CD4-positive, alpha-beta T cell (primary cell): ENCODE results near the gene TRAF3IP3. TPM values are rescaled to one million over a fixed set of nuclear protein-coding genes. Genes with fewer than 3 reads are reported as not detected.

Experiments used
- ATAC-seq: fragments of 200-7000 bp; cut with Tn5 transposase; one replicate; pipeline ENCODE4 v1.10.0; 2022; ENCODE audit warnings: mild to moderate bottlenecking; ENCODE audit not compliant: poor library complexity
- CTCF ChIA-PET: fragments of 350-600 bp; sonication (Branson Sonifier 250); formaldehyde crosslinking; loops from one replicate; lab custom pipeline; 2021; ENCODE audit warnings: antibody characterized with exemption, inconsistent platforms; lab: Charles Lee
- POLR2A ChIA-PET: fragments of 350-600 bp; sonication (Branson Sonifier 250); formaldehyde crosslinking; loops from one replicate; lab custom pipeline; 2021; ENCODE audit warnings: antibody characterized with exemption, inconsistent platforms; lab: Charles Lee
- DNase-seq, 14 experiments: peaks; one replicate each; pipeline ENCODE4 v3.0.0-alpha.2; 2013 to 2020; ENCODE audit warnings: mixed read lengths in 2 of 14
- H3K27ac ChIP-seq, 2 donors: one replicate each; pipeline versions ENCODE4 v1.5.1 to v1.7.0; 2013; ENCODE audit warnings: low read length in 2 of 2, low read depth in 1 of 2, mild to moderate bottlenecking in 1 of 2
- H3K27me3 ChIP-seq, 2 experiments: 1 replicate in 1 of 2; 2 replicates in 1 of 2; pipeline versions ENCODE4 v1.6.1 to v1.7.0; 2013; ENCODE audit warnings: low read length in 2 of 2, control low read depth in 1 of 2, mild to moderate bottlenecking in 1 of 2, moderate library complexity in 1 of 2; ENCODE audit not compliant: insufficient read depth in 2 of 2, control insufficient read depth in 1 of 2
- H3K36me3 ChIP-seq: one replicate; pipeline ENCODE4 v1.6.1; 2013; ENCODE audit warnings: low read length, control low read depth; ENCODE audit not compliant: insufficient read depth
- H3K4me1 ChIP-seq: one replicate; pipeline ENCODE4 v1.6.1; 2013; ENCODE audit warnings: low read length, control low read depth; ENCODE audit not compliant: insufficient read depth
- H3K4me3 ChIP-seq: one replicate; pipeline ENCODE4 v1.5.1; 2013; ENCODE audit warnings: mild to moderate bottlenecking, low read length, moderate library complexity
- H3K9me3 ChIP-seq, 2 experiments: 1 replicate in 1 of 2; 2 replicates in 1 of 2; pipeline versions ENCODE4 v1.6.1 to v1.7.0; 2013; ENCODE audit warnings: low read length in 2 of 2, mild to moderate bottlenecking in 2 of 2, control low read depth in 1 of 2, moderate library complexity in 1 of 2; ENCODE audit not compliant: control insufficient read depth in 1 of 2, insufficient read depth in 1 of 2
- H3K27ac Mint-ChIP-seq: one replicate; pipeline ENCODE4 v1.8.0; 2020; ENCODE audit warnings: mixed read lengths
- H3K27me3 Mint-ChIP-seq: one replicate; pipeline ENCODE4 v1.8.0; 2021; ENCODE audit warnings: mixed read lengths
- H3K36me3 Mint-ChIP-seq: one replicate; pipeline ENCODE4 v1.8.0; 2021; ENCODE audit warnings: low read depth, mixed read lengths
- H3K4me1 Mint-ChIP-seq: one replicate; pipeline ENCODE4 v1.8.0; 2021; ENCODE audit warnings: low read depth, mixed read lengths
- H3K4me3 Mint-ChIP-seq: one replicate; pipeline ENCODE4 v1.8.0; 2020; ENCODE audit warnings: mild to moderate bottlenecking, mixed read lengths
- H3K9me3 Mint-ChIP-seq: one replicate; pipeline ENCODE4 v1.8.0; 2020; ENCODE audit warnings: mixed read lengths
- intact Hi-C, 2 experiments: fragments of 100-400 bp; cut with DNase I in 1 of 2; cut with micrococcal nuclease in 1 of 2; formaldehyde crosslinking; loops; one replicate each; pipeline versions ENCODE4 v1.15.1 to v1.9.0; 2023 to 2025; cut with DNase I, micrococcal nuclease
- total RNA-seq, 174 experiments: library from RNA in 2 of 174; stranded (reverse) in 2 of 174; gene quantifications; one replicate each; pipeline ENCODE4 v1.2.3 and lab custom pipeline; 2021 to 2026
- TF ChIP-seq, protein P1 (sequence below): fragments of 200-600 bp; IDR thresholded peaks from one replicate; pipeline ENCODE4 v1.8.0; 2022; ENCODE audit warnings: antibody characterized with exemption, mild to moderate bottlenecking

The TRAF3IP3 gene
- total RNA-seq, 2 experiments from 2014 or later = 279 to 290 TPM

DNA sequence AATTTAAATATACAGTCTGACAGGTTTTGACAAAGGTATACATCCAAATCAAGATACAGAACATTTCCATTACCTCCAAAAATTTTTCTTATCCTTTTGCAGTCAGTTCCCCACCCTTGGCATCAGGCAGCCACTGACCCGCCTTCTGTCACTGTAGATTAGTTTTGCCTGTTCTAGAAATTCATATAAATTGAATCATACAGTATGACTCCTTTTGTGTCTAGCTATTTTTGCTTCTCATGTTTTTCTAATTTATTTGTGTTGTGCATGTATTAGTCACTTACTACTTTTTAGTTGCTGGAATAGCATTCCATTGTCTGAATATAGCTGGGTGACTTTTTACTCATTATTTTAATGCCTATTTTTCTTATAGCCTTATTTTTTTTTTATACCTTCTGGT, 75.8 kb downstream of the TRAF3IP3 start:
- H3K4me1 Mint-ChIP-seq = peaks cover 47% of the 10 kb centered on the region
- H3K4me3 ChIP-seq = no peak overlapping the region
- POLR2A ChIA-PET = no interaction called here
- no peak overlapping the region for H3K4me3 Mint-ChIP-seq
- H3K36me3 ChIP-seq = peaks cover 62% of the 10 kb centered on the region
- H3K27me3 ChIP-seq = no peaks in the 10 kb centered on the region
- DNase-seq (no peak), ATAC-seq (no peak)
- H3K36me3 Mint-ChIP-seq = peaks cover 77% of the 10 kb centered on the region
- intact Hi-C loops = no loop called here
- no peaks in the 10 kb centered on the region for H3K9me3 ChIP-seq
- no peak overlapping the region for H3K27ac Mint-ChIP-seq
- H3K27me3 Mint-ChIP-seq = no peaks in the 10 kb centered on the region
- no peak overlapping the region for H3K27ac ChIP-seq
- H3K4me1 ChIP-seq = peaks cover 25% of the 10 kb centered on the region
- TF ChIP-seq, protein P1, sequence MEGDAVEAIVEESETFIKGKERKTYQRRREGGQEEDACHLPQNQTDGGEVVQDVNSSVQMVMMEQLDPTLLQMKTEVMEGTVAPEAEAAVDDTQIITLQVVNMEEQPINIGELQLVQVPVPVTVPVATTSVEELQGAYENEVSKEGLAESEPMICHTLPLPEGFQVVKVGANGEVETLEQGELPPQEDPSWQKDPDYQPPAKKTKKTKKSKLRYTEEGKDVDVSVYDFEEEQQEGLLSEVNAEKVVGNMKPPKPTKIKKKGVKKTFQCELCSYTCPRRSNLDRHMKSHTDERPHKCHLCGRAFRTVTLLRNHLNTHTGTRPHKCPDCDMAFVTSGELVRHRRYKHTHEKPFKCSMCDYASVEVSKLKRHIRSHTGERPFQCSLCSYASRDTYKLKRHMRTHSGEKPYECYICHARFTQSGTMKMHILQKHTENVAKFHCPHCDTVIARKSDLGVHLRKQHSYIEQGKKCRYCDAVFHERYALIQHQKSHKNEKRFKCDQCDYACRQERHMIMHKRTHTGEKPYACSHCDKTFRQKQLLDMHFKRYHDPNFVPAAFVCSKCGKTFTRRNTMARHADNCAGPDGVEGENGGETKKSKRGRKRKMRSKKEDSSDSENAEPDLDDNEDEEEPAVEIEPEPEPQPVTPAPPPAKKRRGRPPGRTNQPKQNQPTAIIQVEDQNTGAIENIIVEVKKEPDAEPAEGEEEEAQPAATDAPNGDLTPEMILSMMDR = no peak
- H3K9me3 Mint-ChIP-seq = no peaks in the 10 kb centered on the region
- CTCF ChIA-PET = interaction anchor here (1.5 to 2.4 kb wide), 3 partner anchors 8 to 255 kb away, joined by 4 to 7 read pairs (median 6); no protein-coding TSS in a partner anchor

Other genes starting within 250 kb of the TRAF3IP3 start
- not detected for gene CAMK1G, start 172.3 kb upstream of the TRAF3IP3 start, total RNA-seq
- gene LAMB3, start 103.6 kb upstream of the TRAF3IP3 start, total RNA-seq = under 1 TPM; 0.25 to 0.31 TPM
- gene G0S2, start 80.6 kb upstream of the TRAF3IP3 start, total RNA-seq = 1 to 10 TPM; 6.4 to 6.8 TPM
- under 1 TPM in 1 of 2 experiments, not detected in 1; 0.33 TPM for gene HSD11B1, start 51.2 kb upstream of the TRAF3IP3 start, total RNA-seq
- gene C1orf74, start 28.5 kb downstream of the TRAF3IP3 start, total RNA-seq = under 1 TPM; 0.63 to 0.67 TPM
- gene IRF6, start 50.1 kb downstream of the TRAF3IP3 start, total RNA-seq = 1 to 10 TPM in 1 of 2 experiments, under 1 TPM in 1; 0.74 to 1.7 TPM
- 1 to 10 TPM; 6.0 to 6.4 TPM for gene UTP25, start 71.9 kb downstream of the TRAF3IP3 start, total RNA-seq
- not detected for gene SYT14, start 182.2 kb downstream of the TRAF3IP3 start, total RNA-seq